H1 (cell line): ENCODE results near the gene PDIA6.

ENCODE experiments used
- KDM5A ChIP-seq: fragments of 200-600 bp; IDR thresholded peaks from 2 replicates; pipeline ENCODE4 v1.7.1; 2012; ENCODE audit warnings: mild to moderate bottlenecking, low read length, inconsistent platforms, mixed read lengths
- POLR2A ChIP-seq, 2 experiments: IDR thresholded peaks; 1 replicate in 1 of 2; 2 replicates in 1 of 2; pipeline ENCODE4 v1.6.1; 2011; ENCODE audit warnings: low read depth in 2 of 2, low read length in 2 of 2, mild to moderate bottlenecking in 2 of 2; ENCODE audit errors: control extremely low read depth in 1 of 2
- SIN3A ChIP-seq, 2 experiments: IDR thresholded peaks in 1 of 2; conservative IDR thresholded peaks in 1 of 2; 2 replicates each; pipeline ENCODE4 v1.6.1; 2011 to 2012; ENCODE audit warnings: low read length in 2 of 2, improper control_type of control experiment in 1 of 2, low read depth in 1 of 2, mild to moderate bottlenecking in 1 of 2

DNA sequence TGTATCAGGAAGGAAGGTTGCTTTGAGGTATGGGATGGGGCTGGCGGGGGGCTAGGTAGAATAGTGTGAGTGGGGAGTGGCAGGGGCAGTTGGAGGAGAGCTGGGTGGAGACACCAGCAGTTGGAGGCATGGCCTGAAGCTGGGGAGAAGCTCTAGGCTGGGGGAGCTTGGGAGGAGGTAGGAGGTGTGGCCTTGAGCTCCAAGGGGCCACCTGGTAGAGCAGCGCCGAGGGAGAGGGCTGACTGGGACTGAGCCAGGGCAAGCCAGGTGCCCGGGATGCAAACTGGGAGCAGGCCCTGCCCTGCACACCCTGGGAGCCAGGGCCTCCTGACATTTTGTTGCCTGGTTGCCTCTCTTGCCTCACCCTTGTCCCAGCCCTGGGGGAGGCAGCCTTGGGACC lies 33.1 kb upstream of the PDIA6 start:
- TF ChIP-seq KDM5A: no peak
- no peak for TF ChIP-seq POLR2A (IDR thresholded peaks at IDR 0.05; ENCODE audit: control extremely low read depth in 1 of 2, low read depth in 2 of 2, low read length in 2 of 2)
- TF ChIP-seq SIN3A (conservative IDR thresholded peaks at IDR 0.05 in 1 of 2, IDR thresholded peaks at IDR 0.05 in 1 of 2; ENCODE audit: low read depth in 1 of 2, low read length in 2 of 2): no peak
